Upper lobe of left lung (tissue), 6 donors: ENCODE results near the gene TMEM50A. TPM values are rescaled to one million over a fixed set of nuclear protein-coding genes. Genes with fewer than 3 reads are reported as not detected.
"Not testable (repeated sequence)": the region's sequence is repeated elsewhere in the genome, so short reads cannot be mapped to it uniquely, and the experiment has no call there.

Source experiments
- ATAC-seq, 2 donors: fragments of 200-7000 bp; cut with Tn5 transposase; one replicate each; pipeline ENCODE4 v1.9.1; 2022; ENCODE audit warnings: mild to moderate bottlenecking in 2 of 2, moderate library complexity in 2 of 2; ENCODE audit not compliant: low FRiP score in 2 of 2
- DNase-seq, 2 donors: peaks; one replicate each; pipeline ENCODE4 v3.0.0-alpha.2; 2019 to 2020
- H3K27ac ChIP-seq, 4 donors: fragments of 200-600 bp; sonication (generic); one replicate each; pipeline ENCODE4 v1.5.1; 2016 to 2019
- H3K27me3 ChIP-seq, 4 donors: fragments of 200-600 bp; sonication (generic); one replicate each; pipeline ENCODE4 v1.5.1; 2017 to 2019
- H3K36me3 ChIP-seq, 4 donors: fragments of 200-600 bp; sonication (generic); one replicate each; pipeline ENCODE4 v1.5.1; 2016 to 2019
- H3K4me1 ChIP-seq, 4 donors: fragments of 200-600 bp; sonication (generic); one replicate each; pipeline ENCODE4 v1.5.1; 2018 to 2019
- H3K4me3 ChIP-seq, 4 donors: fragments of 200-600 bp; sonication (generic); one replicate each; pipeline ENCODE4 v1.5.1; 2017 to 2019; ENCODE audit warnings: mild to moderate bottlenecking in 2 of 4, moderate library complexity in 1 of 4
- H3K9me3 ChIP-seq, 4 donors: fragments of 200-600 bp; sonication (generic); one replicate each; pipeline ENCODE4 v1.5.1; 2018 to 2019
- CTCF ChIP-seq, 6 experiments: fragments of 450-650 bp in 4 of 6; fragments of 200-600 bp in 2 of 6; sonication (generic) in 2 of 6; IDR thresholded peaks; one replicate each; pipeline ENCODE4 v1.5.1; 2016 to 2019; ENCODE audit warnings: antibody characterized with exemption in 6 of 6
- EP300 ChIP-seq, 4 donors: sonication (generic); formaldehyde crosslinking; IDR thresholded peaks; one replicate each; pipeline ENCODE4 v1.5.1; 2017; ENCODE audit warnings: antibody characterized with exemption in 4 of 4, control low read depth in 2 of 4
- POLR2A ChIP-seq, 4 donors: fragments of 450-650 bp; IDR thresholded peaks; one replicate each; pipeline ENCODE4 v1.5.1; 2016 to 2017; ENCODE audit warnings: antibody characterized with exemption in 4 of 4, mild to moderate bottlenecking in 2 of 4
- POLR2AphosphoS5 ChIP-seq, 2 donors: sonication (generic); formaldehyde crosslinking; IDR thresholded peaks; one replicate each; pipeline ENCODE4 v1.5.1; 2017; ENCODE audit warnings: antibody characterized with exemption in 2 of 2
- WGBS, 2 donors: methylation state at CpG; one replicate each; pipeline ENCODE4 v1.1.5; 2017 to 2018; 5-methylcytosine and 5-hydroxymethylcytosine counted together
- total RNA-seq, 6 donors: library from RNA; depleted of rRNA in 4 of 6; stranded (reverse); fragments of >200 nt in 4 of 6; gene quantifications; one replicate each; pipeline versions ENCODE4 v1.1.0 to v1.2.1, GENCODE V29; 2016 to 2021
- donor health status: DM: no; HTN: no; CAD: no; lungs with moderate emphysema.
- donor health status: DM: no; HTN: yes; CAD: no; lungs with severe emphysema.

The TMEM50A gene
- total RNA-seq: 100 to 1,000 TPM in 3 of 6 donors, 10 to 100 TPM in 3; 27.1 to 113 (median 96.5) TPM

- WGBS, 2 donors: 0 to 1% methylated on average over 23 to 37 of the region's 75 CpGs
These were observed at the start of gene TMEM50A for GRCh38 chr1:25338188-25338981. TMEM50A (plus strand) TSS chr1:25338334; CDS start chr1:25340487, 2,153 bp downstream.

GRCh38 chr1:25288573-25289101 lies 49.5 kb upstream of the TMEM50A start:
- H3K9me3 ChIP-seq, H3K4me1 ChIP-seq, H3K27ac ChIP-seq, H3K4me3 ChIP-seq, ATAC-seq, H3K27me3 ChIP-seq, DNase-seq, H3K36me3 ChIP-seq: not testable (repeated sequence)
- 71 to 86% methylated on average over 1 to 2 of the region's 8 CpGs for WGBS, 2 donors

More at GRCh38 chr1:25338188-25338981, at the start of gene TMEM50A:
- peak; percentile 99 for ATAC-seq
- H3K27ac ChIP-seq: peak within 1 kb of the TSS; percentile 94 to 97 (median 96)
- peak within 1 kb of the TSS; percentile 69 to 89 (median 74) for H3K4me3 ChIP-seq
- TF ChIP-seq POLR2AphosphoS5 (IDR thresholded peaks at IDR 0.05) (peak; percentile 91 to 96), CTCF (IDR thresholded peaks at IDR 0.05) (peak in 2 of 6 experiments; percentile 11 to 16), POLR2A (IDR thresholded peaks at IDR 0.05) (peak in 3 of 4 donors; percentile 77 to 93 (median 89)), EP300 (IDR thresholded peaks at IDR 0.05) (no peak)
- DNase-seq: peak; percentile 92 to 99
- peaks cover 0 to 8% (median 4%) of the 10 kb centered on the region in 4 donors for H3K36me3 ChIP-seq
- no peaks in the 10 kb centered on the region for H3K27me3 ChIP-seq
- peaks cover 11 to 28% (median 20%) of the 10 kb centered on the region in 4 donors for H3K4me1 ChIP-seq
- no peaks in the 10 kb centered on the region for H3K9me3 ChIP-seq

GRCh38 chr1:25290043-25290442 lies 48.1 kb upstream of the TMEM50A start:
- 22% methylated on average over 5 of the region's 6 CpGs; no CpG with 5 or more reads in 1 of the 2 donors for WGBS, 2 donors
- not testable (repeated sequence) for H3K27me3 ChIP-seq, H3K4me3 ChIP-seq, H3K9me3 ChIP-seq, H3K36me3 ChIP-seq, H3K4me1 ChIP-seq, DNase-seq, H3K27ac ChIP-seq
- ATAC-seq: peak in 1 of 2 donors; percentile 42

- H3K36me3 ChIP-seq, H3K4me1 ChIP-seq, H3K4me3 ChIP-seq, H3K9me3 ChIP-seq, DNase-seq, H3K27ac ChIP-seq, ATAC-seq, H3K27me3 ChIP-seq: not testable (repeated sequence)
- 86 to 96% methylated on average over 2 of the region's 2 CpGs for WGBS, 2 donors
These were observed 44.7 kb upstream of the TMEM50A start for GRCh38 chr1:25293426-25293825.

GRCh38 chr1:25294889-25295826 lies 43.0 kb upstream of the TMEM50A start:
- not testable (repeated sequence) for DNase-seq, ATAC-seq, H3K27ac ChIP-seq, H3K4me3 ChIP-seq, H3K36me3 ChIP-seq, H3K27me3 ChIP-seq, H3K9me3 ChIP-seq, H3K4me1 ChIP-seq
- WGBS, 2 donors: 82 to 85% methylated on average over 5 to 6 of the region's 14 CpGs

- WGBS, 2 donors: 55 to 63% methylated on average over 2 to 6 of the region's 8 CpGs
- H3K4me1 ChIP-seq, ATAC-seq: not testable (repeated sequence)
These were observed 41.6 kb upstream of the TMEM50A start for GRCh38 chr1:25296501-25296900.

GRCh38 chr1:25300729-25301128 lies 37.4 kb upstream of the TMEM50A start:
- 82 to 86% methylated on average over 7 to 9 of the region's 9 CpGs for WGBS, 2 donors
- H3K27ac ChIP-seq, H3K4me3 ChIP-seq, DNase-seq, H3K9me3 ChIP-seq, H3K36me3 ChIP-seq, H3K27me3 ChIP-seq, H3K4me1 ChIP-seq, ATAC-seq: not testable (repeated sequence)

More at GRCh38 chr1:25296501-25296900, 41.6 kb upstream of the TMEM50A start:
- not testable (repeated sequence) for H3K9me3 ChIP-seq, H3K27me3 ChIP-seq, H3K4me3 ChIP-seq, H3K27ac ChIP-seq, H3K36me3 ChIP-seq, DNase-seq

- DNase-seq, H3K4me3 ChIP-seq, H3K27ac ChIP-seq, H3K27me3 ChIP-seq, ATAC-seq, H3K9me3 ChIP-seq, H3K4me1 ChIP-seq, H3K36me3 ChIP-seq: not testable (repeated sequence)
- 72 to 77% methylated on average over 3 of the region's 3 CpGs for WGBS, 2 donors
These were observed 35.8 kb upstream of the TMEM50A start for GRCh38 chr1:25302330-25302729.

GRCh38 chr1:25304936-25305335 lies 33.2 kb upstream of the TMEM50A start:
- ATAC-seq, DNase-seq, H3K4me3 ChIP-seq, H3K36me3 ChIP-seq, H3K4me1 ChIP-seq, H3K27me3 ChIP-seq, H3K9me3 ChIP-seq, H3K27ac ChIP-seq: not testable (repeated sequence)
- WGBS, 2 donors: 71 to 77% methylated on average over 4 of the region's 4 CpGs

GRCh38 chr1:25308168-25308567 lies 30.0 kb upstream of the TMEM50A start:
- not testable (repeated sequence) for H3K4me3 ChIP-seq, H3K4me1 ChIP-seq, H3K36me3 ChIP-seq, H3K9me3 ChIP-seq, H3K27me3 ChIP-seq, DNase-seq, ATAC-seq, H3K27ac ChIP-seq
- no CpG with 5 or more reads among the region's 1 CpG for WGBS, 2 donors

- not testable (repeated sequence) for H3K4me1 ChIP-seq, H3K4me3 ChIP-seq, ATAC-seq, H3K27ac ChIP-seq, H3K9me3 ChIP-seq, H3K36me3 ChIP-seq, DNase-seq, H3K27me3 ChIP-seq
- 44 to 53% methylated on average over 1 of the region's 1 CpG for WGBS, 2 donors
These were observed 29.0 kb upstream of the TMEM50A start for GRCh38 chr1:25309085-25309484.
